Measurements from ENCODE around the gene AQP12A.

Gene AQP12A

GRCh38 chr2:240663546-240664190 lies 28.0 kb upstream of the AQP12A start:
- no peak for TF ChIP-seq REST (IDR thresholded peaks at IDR 0.05; ENCODE audit: insufficient read depth in 1 of 2, low read depth in 2 of 2, low read length in 2 of 2)
- no peak for TF ChIP-seq POLR2AphosphoS5 (IDR thresholded peaks at IDR 0.05; ENCODE audit: low read depth, low read length)
- no peak for TF ChIP-seq FOXP2 (optimal IDR thresholded peaks at IDR 0.05; ENCODE audit: borderline replicate concordance, extremely low read depth, extremely low read length, insufficient read depth)
- TF ChIP-seq SIN3A (IDR thresholded peaks at IDR 0.05; ENCODE audit: borderline replicate concordance, insufficient read depth, low read length) = no peak
- TF ChIP-seq TAF1 (IDR thresholded peaks at IDR 0.05; ENCODE audit: borderline replicate concordance, insufficient read depth, low read length) = no peak

GRCh38 chr2:240664622-240665021 lies 27.0 kb upstream of the AQP12A start:
- TF ChIP-seq POLR2AphosphoS5 (IDR thresholded peaks at IDR 0.05; ENCODE audit: low read depth, low read length) (no peak), SIN3A (IDR thresholded peaks at IDR 0.05; ENCODE audit: borderline replicate concordance, insufficient read depth, low read length) (no peak), REST (IDR thresholded peaks at IDR 0.05; ENCODE audit: insufficient read depth in 1 of 2, low read depth in 2 of 2, low read length in 2 of 2) (no peak), TAF1 (IDR thresholded peaks at IDR 0.05; ENCODE audit: borderline replicate concordance, insufficient read depth, low read length) (no peak), FOXP2 (optimal IDR thresholded peaks at IDR 0.05; ENCODE audit: borderline replicate concordance, extremely low read depth, extremely low read length, insufficient read depth) (no peak)

- TF ChIP-seq POLR2AphosphoS5 (IDR thresholded peaks at IDR 0.05; ENCODE audit: low read depth, low read length) = no peak
- TF ChIP-seq SIN3A (IDR thresholded peaks at IDR 0.05; ENCODE audit: borderline replicate concordance, insufficient read depth, low read length) = no peak
- TF ChIP-seq TAF1 (IDR thresholded peaks at IDR 0.05; ENCODE audit: borderline replicate concordance, insufficient read depth, low read length) = no peak
- no peak for TF ChIP-seq FOXP2 (optimal IDR thresholded peaks at IDR 0.05; ENCODE audit: borderline replicate concordance, extremely low read depth, extremely low read length, insufficient read depth)
- TF ChIP-seq REST (IDR thresholded peaks at IDR 0.05; ENCODE audit: insufficient read depth in 1 of 2, low read depth in 2 of 2, low read length in 2 of 2) = no peak
Measured at GRCh38 chr2:240670402-240670801, 21.3 kb upstream of the AQP12A start.

- no peak for TF ChIP-seq SIN3A (IDR thresholded peaks at IDR 0.05; ENCODE audit: borderline replicate concordance, insufficient read depth, low read length)
- no peak for TF ChIP-seq POLR2AphosphoS5 (IDR thresholded peaks at IDR 0.05; ENCODE audit: low read depth, low read length)
- TF ChIP-seq REST (IDR thresholded peaks at IDR 0.05; ENCODE audit: insufficient read depth in 1 of 2, low read depth in 2 of 2, low read length in 2 of 2) = no peak
- TF ChIP-seq TAF1 (IDR thresholded peaks at IDR 0.05; ENCODE audit: borderline replicate concordance, insufficient read depth, low read length) = no peak
- TF ChIP-seq FOXP2 (optimal IDR thresholded peaks at IDR 0.05; ENCODE audit: borderline replicate concordance, extremely low read depth, extremely low read length, insufficient read depth) = no peak
Measured at GRCh38 chr2:240670950-240671349, 20.7 kb upstream of the AQP12A start.
